Neural crest cell (in vitro differentiated cells): ENCODE results near the gene TYMP. TPM values are rescaled to one million over a fixed set of nuclear protein-coding genes. Genes with fewer than 3 reads are reported as not detected.
"Not testable (repeated sequence)": the region's sequence is repeated elsewhere in the genome, so short reads cannot be mapped to it uniquely, and the experiment has no call there.

Experiments
- DNase-seq: peaks from one replicate; pipeline ENCODE4 v3.0.0; 2021; ENCODE audit warnings: low read depth, mixed read lengths, low spot score
- H3K27ac Mint-ChIP-seq: one replicate; pipeline ENCODE4 v1.8.0; 2021; ENCODE audit warnings: mild to moderate bottlenecking, mixed read lengths; ENCODE audit not compliant: unreplicated experiment
- H3K27me3 Mint-ChIP-seq: 2 replicates; pipeline ENCODE4 v1.8.0; 2021; ENCODE audit warnings: low read depth, mild to moderate bottlenecking, mixed read lengths
- H3K36me3 Mint-ChIP-seq: 2 replicates; pipeline ENCODE4 v1.8.0; 2021; ENCODE audit warnings: low read depth, mild to moderate bottlenecking, mixed read lengths
- H3K4me1 Mint-ChIP-seq: 2 replicates; pipeline ENCODE4 v1.8.0; 2021; ENCODE audit warnings: mixed read lengths
- H3K4me3 Mint-ChIP-seq: one replicate; pipeline ENCODE4 v1.8.0; 2021; ENCODE audit warnings: mild to moderate bottlenecking, mixed read lengths
- H3K9me3 Mint-ChIP-seq: 2 replicates; pipeline ENCODE4 v1.8.0; 2021; ENCODE audit warnings: mixed read lengths
- total RNA-seq: library from RNA; stranded (reverse); gene quantifications from 2 replicates; pipeline ENCODE4 v1.2.1, GENCODE V29; 2021
- TF ChIP-seq, protein P1 (sequence below): fragments of 200-600 bp; sonication (generic); conservative IDR thresholded peaks from 2 replicates; pipeline ENCODE4 v1.5.0; 2021; ENCODE audit warnings: antibody characterized with exemption, mild to moderate bottlenecking

Gene TYMP
- total RNA-seq, 1 donor from 2014 or later: 0.86 TPM

DNA sequence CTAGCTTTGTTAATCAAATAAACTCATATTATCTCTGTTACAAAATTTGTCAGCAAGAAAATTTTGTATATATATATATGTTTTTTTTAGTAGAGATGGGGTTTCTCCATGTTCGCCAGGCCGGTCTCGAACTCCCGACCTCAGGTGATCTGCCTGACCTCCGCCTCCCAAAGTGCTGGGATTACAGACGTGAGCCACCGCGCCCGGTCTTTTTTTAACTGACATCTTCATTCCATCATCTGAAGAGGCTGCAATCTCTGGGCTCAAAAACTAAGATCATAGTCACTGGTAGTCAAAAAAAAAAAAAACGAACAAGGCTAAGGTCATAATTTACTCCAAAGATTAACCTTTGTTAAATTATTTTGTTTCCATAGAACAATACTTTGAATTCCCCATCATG lies 10.6 kb upstream of the TYMP start:
- no peak for DNase-seq
- no peaks in the 10 kb centered on the region for H3K9me3 Mint-ChIP-seq
- H3K27ac Mint-ChIP-seq: no peak overlapping the region
- peaks cover 28% of the 10 kb centered on the region for H3K27me3 Mint-ChIP-seq
- no peaks in the 10 kb centered on the region for H3K36me3 Mint-ChIP-seq
- TF ChIP-seq, protein P1, sequence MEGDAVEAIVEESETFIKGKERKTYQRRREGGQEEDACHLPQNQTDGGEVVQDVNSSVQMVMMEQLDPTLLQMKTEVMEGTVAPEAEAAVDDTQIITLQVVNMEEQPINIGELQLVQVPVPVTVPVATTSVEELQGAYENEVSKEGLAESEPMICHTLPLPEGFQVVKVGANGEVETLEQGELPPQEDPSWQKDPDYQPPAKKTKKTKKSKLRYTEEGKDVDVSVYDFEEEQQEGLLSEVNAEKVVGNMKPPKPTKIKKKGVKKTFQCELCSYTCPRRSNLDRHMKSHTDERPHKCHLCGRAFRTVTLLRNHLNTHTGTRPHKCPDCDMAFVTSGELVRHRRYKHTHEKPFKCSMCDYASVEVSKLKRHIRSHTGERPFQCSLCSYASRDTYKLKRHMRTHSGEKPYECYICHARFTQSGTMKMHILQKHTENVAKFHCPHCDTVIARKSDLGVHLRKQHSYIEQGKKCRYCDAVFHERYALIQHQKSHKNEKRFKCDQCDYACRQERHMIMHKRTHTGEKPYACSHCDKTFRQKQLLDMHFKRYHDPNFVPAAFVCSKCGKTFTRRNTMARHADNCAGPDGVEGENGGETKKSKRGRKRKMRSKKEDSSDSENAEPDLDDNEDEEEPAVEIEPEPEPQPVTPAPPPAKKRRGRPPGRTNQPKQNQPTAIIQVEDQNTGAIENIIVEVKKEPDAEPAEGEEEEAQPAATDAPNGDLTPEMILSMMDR: no peak
- H3K4me3 Mint-ChIP-seq: no peak overlapping the region
- no peaks in the 10 kb centered on the region for H3K4me1 Mint-ChIP-seq

DNA sequence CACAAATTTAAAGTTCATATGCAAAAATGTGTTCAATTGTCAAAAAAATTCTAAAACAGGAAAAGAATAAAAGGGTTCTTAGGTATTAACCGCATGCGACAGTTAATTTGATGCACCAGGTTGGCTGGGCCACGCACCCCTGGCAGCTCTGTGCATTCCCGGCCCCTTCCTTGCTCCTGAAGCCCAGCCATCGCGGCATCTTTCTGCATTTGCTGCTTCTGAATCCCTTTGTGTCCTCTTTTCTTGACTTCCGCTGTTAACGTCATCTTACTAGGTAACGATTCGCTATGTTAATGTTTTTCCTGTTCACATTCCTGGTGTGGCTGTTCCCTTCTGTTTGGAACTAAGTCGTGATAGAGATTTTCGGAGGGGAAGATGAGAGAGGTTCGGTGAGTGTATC lies 8.0 kb upstream of the TYMP start:
- H3K4me3 Mint-ChIP-seq: no peak overlapping the region
- H3K27ac Mint-ChIP-seq: no peak overlapping the region
- H3K36me3 Mint-ChIP-seq: no peaks in the 10 kb centered on the region
- H3K4me1 Mint-ChIP-seq: peaks cover 15% of the 10 kb centered on the region
- TF ChIP-seq, protein P1: no peak
- H3K27me3 Mint-ChIP-seq: peaks cover 48% of the 10 kb centered on the region
- H3K9me3 Mint-ChIP-seq: no peaks in the 10 kb centered on the region
- DNase-seq: no peak

DNA sequence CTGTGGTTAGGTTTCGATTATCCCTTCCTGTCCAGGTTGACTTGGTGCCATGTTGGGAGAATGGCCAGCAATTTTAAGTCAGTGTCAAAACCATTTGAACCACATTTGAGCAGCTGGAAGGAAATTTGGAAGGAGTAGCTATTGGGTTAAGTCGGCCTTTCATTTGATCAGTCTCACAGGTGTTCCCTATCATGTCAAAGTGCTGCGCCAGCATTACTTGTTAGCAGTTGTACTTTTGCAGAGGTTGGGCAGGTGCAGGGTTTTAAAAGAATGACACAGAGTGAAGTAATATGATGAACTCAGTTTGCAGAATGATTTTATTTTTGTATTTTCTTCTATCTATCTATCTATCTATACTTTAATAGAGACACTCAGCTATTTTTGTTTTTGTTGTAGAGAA lies 6.4 kb upstream of the TYMP start:
- Mint-ChIP-seq H3K27ac (no peak overlapping the region), H3K4me1 (peaks cover 19% of the 10 kb centered on the region), H3K27me3 (peaks cover 53% of the 10 kb centered on the region), H3K9me3 (no peaks in the 10 kb centered on the region), H3K36me3 (no peaks in the 10 kb centered on the region), H3K4me3 (no peak overlapping the region)
- no peak for DNase-seq
- TF ChIP-seq, protein P1: no peak

DNA sequence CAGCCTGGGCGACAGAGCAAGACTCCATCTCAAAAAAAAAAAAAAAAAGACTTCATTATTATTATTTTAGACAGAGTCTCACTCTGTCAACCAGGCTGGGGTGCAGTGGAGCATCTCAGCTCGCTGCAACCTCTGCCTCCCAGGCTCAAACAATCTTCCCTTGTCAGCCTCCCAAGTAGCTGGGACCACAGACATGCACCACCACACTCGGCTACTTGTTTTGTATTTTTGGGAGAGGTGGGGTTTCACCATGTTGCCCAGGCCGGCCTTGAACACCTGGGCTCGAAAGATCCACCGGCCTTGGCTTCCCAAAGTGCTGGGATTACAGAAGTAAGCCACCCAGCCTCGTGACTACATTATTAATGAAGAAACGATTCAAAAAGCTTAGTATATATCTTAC lies 5.3 kb upstream of the TYMP start:
- no peak overlapping the region for H3K27ac Mint-ChIP-seq
- H3K36me3 Mint-ChIP-seq: no peaks in the 10 kb centered on the region
- H3K9me3 Mint-ChIP-seq: no peaks in the 10 kb centered on the region
- DNase-seq: no peak
- H3K27me3 Mint-ChIP-seq: peaks cover 58% of the 10 kb centered on the region
- H3K4me1 Mint-ChIP-seq: peaks cover 19% of the 10 kb centered on the region
- no peak overlapping the region for H3K4me3 Mint-ChIP-seq
- TF ChIP-seq, protein P1: no peak

DNA sequence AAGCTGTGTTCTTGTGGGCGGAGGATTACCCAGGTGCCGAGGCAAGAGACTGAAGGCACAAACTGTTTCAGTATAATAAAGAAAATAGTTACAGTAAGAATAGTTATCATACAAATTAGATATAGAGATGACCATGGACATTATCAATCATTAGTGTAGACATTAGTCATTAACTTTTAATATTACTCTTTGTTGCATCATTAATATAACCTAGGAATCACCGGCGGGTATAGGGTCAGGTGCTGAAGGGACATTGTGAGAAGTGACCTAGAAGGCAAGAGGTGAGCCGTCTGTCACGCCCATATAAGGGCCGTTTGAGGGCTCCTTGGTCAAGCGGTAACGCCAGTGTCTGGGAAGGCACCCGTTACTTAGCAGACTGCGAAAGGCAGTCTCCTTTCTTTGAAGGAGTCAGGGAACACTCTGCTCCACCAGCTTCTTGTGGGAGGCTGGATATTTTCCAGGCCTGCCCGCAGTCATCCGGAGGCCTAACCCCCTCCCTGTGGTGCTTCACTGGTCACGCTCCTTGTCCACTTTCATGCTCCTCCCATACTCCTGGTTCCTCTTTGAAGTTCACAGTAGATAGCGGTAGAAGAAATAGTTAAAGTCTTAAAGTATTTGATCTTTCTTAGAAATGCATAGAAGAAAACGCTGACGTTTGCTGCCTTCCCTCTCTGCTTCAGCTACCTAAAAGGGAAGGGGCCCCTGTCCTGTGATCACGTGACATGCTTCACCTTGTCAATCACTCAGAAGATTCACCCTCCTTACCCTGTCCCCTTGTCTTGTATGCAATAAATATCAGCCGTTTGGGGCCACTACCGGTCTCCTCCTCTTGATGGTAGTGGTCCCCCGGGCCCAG lies 4.3 kb upstream of the TYMP start:
- Mint-ChIP-seq H3K27me3 (peaks cover 65% of the 10 kb centered on the region), H3K4me1 (peaks cover 19% of the 10 kb centered on the region), H3K4me3 (peak overlapping the region; percentile 69)
- not testable (repeated sequence) for H3K9me3 Mint-ChIP-seq, DNase-seq, H3K27ac Mint-ChIP-seq, H3K36me3 Mint-ChIP-seq
